HG03457 (cell line): ENCODE results near the gene RNU1-3.
"Not testable (repeated sequence)": the region's sequence is repeated elsewhere in the genome, so short reads cannot be mapped to it uniquely, and the experiment has no call there.

Source experiments
- ATAC-seq: cut with Tn5 transposase; IDR thresholded peaks from one replicate; pipeline ENCODE4 v1.9.1; 2021; ENCODE audit warnings: moderate number of reproducible peaks; ENCODE audit not compliant: unreplicated experiment

RNU1-3 gene

DNA sequence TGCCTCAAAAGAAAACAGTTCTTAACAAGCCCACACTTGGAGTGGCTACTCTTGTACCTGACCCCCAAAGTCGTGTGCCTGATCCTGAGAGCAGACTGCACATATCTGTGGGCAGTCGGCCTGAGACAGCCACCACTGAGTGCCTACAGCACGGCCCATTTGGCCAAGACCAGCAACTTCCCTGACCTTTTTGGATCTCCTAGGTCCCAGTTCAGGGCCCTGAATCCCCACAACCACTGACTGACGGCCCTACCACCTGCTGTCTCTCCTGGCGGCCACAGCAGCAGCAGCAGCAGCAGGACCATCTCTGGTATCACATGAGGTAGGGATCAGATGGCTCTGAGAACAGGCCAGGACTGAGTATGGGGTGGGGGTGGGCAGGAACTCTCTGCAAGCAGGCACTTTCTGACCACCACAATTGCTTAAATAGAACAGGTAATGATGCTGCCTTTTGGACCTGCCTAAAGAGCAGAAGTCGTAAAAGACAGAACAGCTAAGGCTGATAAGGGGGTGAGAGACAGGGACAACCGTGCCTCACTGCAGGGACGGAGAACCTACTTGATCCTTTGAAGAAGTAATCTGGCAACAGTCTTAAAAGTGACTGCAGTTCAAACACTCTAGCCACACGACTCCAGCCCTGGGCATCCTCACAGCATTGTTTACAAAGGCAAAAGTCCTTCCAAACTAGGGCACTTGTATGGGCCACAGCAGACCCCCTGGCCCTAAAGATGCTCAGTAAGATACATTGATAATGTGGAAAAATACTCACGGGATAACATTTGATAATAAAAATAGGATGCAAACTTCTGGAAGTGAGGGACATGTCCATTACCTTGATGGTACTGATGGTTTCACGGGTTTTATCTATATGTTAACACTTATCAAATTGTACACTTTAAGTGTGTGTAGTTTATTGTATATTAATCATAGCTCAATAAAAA is 27.4 kb downstream of the RNU1-3 start:
- not testable (repeated sequence) for ATAC-seq

GRCh38 chr1:16637941-16638778 is 28.6 kb downstream of the RNU1-3 start:
- not testable (repeated sequence) for ATAC-seq

- not testable (repeated sequence) for ATAC-seq
Observed at GRCh38 chr1:16636551-16637195, 30.1 kb downstream of the RNU1-3 start.

GRCh38 chr1:16635959-16636358 is 30.8 kb downstream of the RNU1-3 start:
- not testable (repeated sequence) for ATAC-seq

DNA sequence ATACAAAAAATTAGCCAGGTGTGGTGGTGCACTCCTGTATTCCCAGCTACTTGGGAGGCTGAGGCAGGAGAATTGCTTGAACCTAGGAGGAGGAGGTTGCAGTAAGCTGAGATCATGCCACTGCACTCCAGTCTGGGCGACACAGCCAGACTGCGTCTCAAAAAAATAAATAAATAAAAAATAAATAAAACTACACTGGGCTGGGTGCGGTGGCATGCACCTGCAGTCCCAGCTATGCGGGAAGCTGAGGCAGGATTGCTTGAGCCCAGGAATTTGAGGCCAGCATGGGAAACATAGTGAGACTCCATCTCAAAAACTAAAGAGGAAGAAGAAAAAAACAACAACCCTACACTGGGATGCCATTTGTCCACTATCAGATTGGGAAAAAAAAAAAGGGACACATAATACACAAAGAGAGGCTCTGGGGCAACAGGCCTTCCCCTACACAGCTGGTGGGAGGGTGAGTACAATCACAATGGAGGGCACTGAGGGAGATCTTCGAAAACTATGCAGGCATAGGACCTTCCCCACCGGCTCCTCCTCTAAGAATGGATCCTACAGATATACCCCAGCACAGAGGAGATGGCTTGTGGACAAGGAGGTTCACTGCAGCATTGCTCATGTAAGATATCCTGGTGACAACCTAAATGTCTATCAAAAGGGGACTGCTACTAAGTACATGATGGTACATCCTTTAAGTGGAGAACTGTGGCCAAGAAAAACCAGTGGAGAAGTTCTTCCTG is 33.0 kb downstream of the RNU1-3 start:
- ATAC-seq = not testable (repeated sequence)

DNA sequence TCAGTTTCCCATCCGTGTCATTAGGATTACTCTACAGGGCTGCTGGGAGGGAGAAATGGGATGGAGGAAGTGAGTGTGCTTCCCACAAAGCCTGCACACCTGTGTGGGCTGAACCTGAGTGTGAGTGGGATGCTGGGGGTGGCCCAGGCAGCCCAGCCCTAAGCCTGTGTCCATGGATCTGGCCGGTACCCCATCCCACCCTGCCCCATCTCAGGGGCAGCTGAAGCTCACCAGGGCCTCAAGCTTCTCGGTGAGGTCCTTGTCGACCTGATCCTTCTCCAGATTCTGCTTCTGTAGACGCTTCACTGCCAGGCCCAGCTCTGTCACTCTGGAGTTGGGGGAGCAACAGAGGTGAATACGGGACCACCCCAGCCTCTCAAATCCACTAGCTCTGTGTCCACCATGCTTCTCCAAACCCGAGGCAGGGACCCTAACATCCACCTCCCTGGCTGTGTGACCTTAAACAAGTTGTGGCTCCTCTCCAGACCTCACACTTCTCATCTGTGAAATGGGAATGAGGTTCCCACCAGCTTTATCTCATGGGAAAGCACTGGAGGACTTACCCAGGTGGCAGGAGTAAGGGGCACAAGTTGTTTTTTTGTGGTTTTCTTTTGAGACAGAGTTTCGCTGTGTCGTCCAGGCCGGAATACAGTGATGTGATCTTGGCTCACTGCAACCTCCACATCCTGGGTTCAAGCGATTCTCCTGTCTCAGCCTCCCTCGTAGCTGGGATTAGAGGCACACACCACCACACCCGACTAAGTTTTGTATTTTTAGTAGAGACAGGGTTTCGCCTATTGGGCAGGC is 34.5 kb downstream of the RNU1-3 start:
- ATAC-seq = not testable (repeated sequence)

GRCh38 chr1:16631248-16632043 is 35.3 kb downstream of the RNU1-3 start:
- no peak for ATAC-seq

GRCh38 chr1:16630661-16631247 is 36.0 kb downstream of the RNU1-3 start:
- no peak for ATAC-seq

- ATAC-seq = not testable (repeated sequence)
Observed at GRCh38 chr1:16629916-16630530, 36.7 kb downstream of the RNU1-3 start.

- ATAC-seq = no peak
Observed at GRCh38 chr1:16628361-16629111, 38.2 kb downstream of the RNU1-3 start.

GRCh38 chr1:16626409-16626983 is 40.3 kb downstream of the RNU1-3 start:
- ATAC-seq = not testable (repeated sequence)

DNA sequence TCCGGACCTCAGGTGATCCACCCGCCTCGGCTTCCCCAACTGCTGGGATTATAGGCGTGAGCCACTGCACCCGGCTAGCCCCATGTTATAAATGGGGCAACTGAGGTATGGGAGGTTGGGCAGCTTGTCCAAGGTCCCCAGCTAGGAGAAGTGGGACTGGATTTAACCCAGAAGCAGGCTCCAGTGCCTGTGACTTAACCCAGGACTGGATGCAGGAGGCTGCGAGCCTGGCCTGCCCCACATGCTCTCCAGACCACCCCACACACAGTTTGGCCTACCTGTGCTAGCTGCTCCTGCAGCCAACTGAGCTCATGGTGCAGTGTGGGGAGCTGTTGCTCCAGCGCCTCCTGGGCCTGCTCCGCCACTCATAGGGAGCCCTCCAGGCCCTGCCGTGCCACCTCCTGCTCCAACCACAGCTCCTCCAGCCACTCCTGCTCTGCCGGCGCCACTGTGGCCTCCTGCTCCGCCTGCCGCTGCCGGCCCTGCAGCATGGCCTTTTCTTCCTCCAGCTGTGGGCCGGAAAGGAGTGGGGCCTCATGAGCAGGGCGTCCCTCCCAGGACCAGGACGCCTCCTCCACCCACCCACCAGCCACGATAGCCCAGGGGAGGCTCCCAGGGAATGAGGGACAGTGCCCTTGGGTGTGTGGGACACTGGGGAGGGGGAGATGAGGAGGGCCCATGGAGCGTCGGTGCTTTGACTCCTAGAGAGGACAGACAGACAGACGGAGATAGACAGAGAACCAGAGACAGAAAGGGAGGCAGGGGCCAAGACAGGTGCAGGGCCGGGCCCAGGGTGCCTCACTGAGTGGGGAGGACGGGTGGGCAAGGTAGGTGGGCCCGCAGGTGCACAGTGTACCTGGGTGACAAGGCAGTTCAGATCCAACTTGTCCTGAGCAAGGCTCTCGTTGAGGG is 41.0 kb downstream of the RNU1-3 start:
- ATAC-seq = no peak

DNA sequence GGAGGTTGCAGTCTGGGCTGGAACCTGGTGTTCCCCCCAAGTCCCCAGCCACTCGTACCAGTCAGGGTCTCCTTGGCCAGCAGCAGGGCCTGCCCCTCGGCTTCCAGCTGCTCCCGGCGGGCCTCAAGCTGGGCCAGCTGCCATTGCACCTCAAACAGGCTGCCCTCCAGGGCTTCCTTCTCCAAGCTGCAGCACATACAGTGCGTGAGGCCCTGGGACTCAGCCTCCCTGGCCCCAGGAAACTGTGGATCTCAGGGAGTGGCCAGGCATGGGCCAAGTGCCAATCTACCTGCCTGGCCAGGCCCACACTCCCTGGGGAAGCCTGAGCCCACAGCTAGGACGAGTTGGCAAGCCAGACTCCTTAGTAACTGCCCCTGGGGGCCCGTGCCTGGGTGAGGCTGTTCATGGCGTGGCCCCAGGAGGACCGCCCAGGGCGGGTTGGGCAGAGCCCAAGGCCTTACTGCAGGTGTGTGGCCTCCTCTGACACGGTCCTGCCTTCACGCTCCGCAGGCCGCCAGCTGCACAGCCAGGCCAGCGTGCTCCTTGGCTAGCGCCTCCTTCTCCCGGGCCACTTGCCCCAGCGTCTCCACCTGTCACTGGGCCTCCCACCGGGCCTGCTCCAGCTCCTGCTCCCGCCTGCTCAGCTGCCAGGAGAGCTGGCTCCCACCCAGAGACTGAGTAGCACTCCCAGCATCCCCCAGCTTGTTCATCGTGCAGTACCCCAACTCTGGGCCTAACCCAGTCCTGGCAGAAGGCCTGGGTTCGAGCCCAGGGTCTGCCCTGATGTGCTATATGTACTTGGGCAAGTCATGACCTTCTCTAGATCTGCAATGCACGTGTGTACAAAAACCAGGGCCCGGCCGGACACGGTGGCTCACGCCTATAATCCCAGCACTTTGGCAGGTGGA is 42.7 kb downstream of the RNU1-3 start:
- ATAC-seq = not testable (repeated sequence)

- not testable (repeated sequence) for ATAC-seq
Observed at GRCh38 chr1:16623337-16623736, 43.4 kb downstream of the RNU1-3 start.
